ENCODE results near the gene AGL. TPM values are rescaled to one million over a fixed set of nuclear protein-coding genes. Genes with fewer than 3 reads are reported as not detected.
"Not testable (repeated sequence)": the region's sequence is repeated elsewhere in the genome, so short reads cannot be mapped to it uniquely, and the experiment has no call there.

The AGL gene
- total RNA-seq, 1 experiment from 2014 or later, result 9.2 TPM

GRCh38 chr1:99972066-99972465 lies 121.9 kb downstream of the AGL start:
- not testable (repeated sequence) for DNase-seq (ENCODE audit: extremely low read depth, low read depth)

Small RNA genes within 50 kb of the gene (small RNA-seq; reads per million reads assigned to genes)
- gene AC096949.1, result 0 to 0.06 reads per million in 2 experiments

Other genes starting within 250 kb of the AGL start
- 3.9 and 5.2 TPM in 2 replicates for gene PALMD, start 204.2 kb upstream of the AGL start, total RNA-seq (2014; rRNA removed; shearing (Covaris generic))
- gene FRRS1, start 83.7 kb upstream of the AGL start, total RNA-seq (2014; rRNA removed; shearing (Covaris generic)), result 8.7 and 9.3 TPM in 2 replicates
- gene SLC35A3, start 119.6 kb downstream of the AGL start, total RNA-seq (2014; rRNA removed; shearing (Covaris generic)), result 22.9 and 31.9 TPM in 2 replicates

Measured in NCI-H460 (cell line).